PC-9 (cell line): Measurements from ENCODE around the gene ATAD3C. TPM values are rescaled to one million over a fixed set of nuclear protein-coding genes. Genes with fewer than 3 reads are reported as not detected.

Experiments
- BruUV-seq: library from RNA; stranded (reverse); fragments of 400-500 nt; replicated peaks from 2 replicates; lab custom pipeline; 2021; lab: Mats Ljungman, UMichigan
- CTCF ChIA-PET: fragments of 300-600 bp; sonication (Branson Sonifier 250); formaldehyde crosslinking; loops from one replicate; lab custom pipeline; 2022; ENCODE audit warnings: antibody characterized with exemption; lab: Charles Lee
- POLR2A ChIA-PET: fragments of 300-600 bp; sonication (Branson Sonifier 250); formaldehyde crosslinking; loops from one replicate; lab custom pipeline; 2022; ENCODE audit warnings: antibody characterized with exemption; ENCODE audit not compliant: unreplicated experiment; lab: Charles Lee
- DNase-seq, 2 experiments: peaks; one replicate each; pipeline versions ENCODE4 v3.0.0 to v3.0.0-alpha.2; 2015 to 2022; ENCODE audit warnings: mixed read lengths in 1 of 2
- H2AFZ ChIP-seq: fragments of 200-600 bp; sonication (generic); 2 replicates; pipeline ENCODE4 v1.8.1; 2017; ENCODE audit warnings: antibody characterized with exemption
- H3F3A ChIP-seq: fragments of 200-600 bp; sonication (generic); 2 replicates; pipeline ENCODE4 v1.8.1; 2017; ENCODE audit warnings: antibody characterized with exemption, mild to moderate bottlenecking, low read depth; ENCODE audit not compliant: insufficient read depth
- H3K27ac ChIP-seq: fragments of 200-600 bp; sonication (generic); 2 replicates; pipeline ENCODE4 v1.6.1; 2016; ENCODE audit warnings: mixed run types
- H3K27me3 ChIP-seq: fragments of 200-600 bp; sonication (generic); 2 replicates; pipeline ENCODE4 v1.6.1; 2016; ENCODE audit warnings: low read depth, mixed run types; ENCODE audit not compliant: insufficient read depth
- H3K36me3 ChIP-seq: fragments of 200-600 bp; sonication (generic); 2 replicates; pipeline ENCODE4 v1.6.1; 2016; ENCODE audit warnings: low read depth, mixed run types
- H3K4me1 ChIP-seq: fragments of 200-600 bp; sonication (generic); replicated peaks from 2 replicates; pipeline ENCODE4 v1.6.1; 2016; ENCODE audit warnings: mixed run types; ENCODE audit not compliant: insufficient read depth
- H3K4me2 ChIP-seq: fragments of 200-600 bp; sonication (generic); 2 replicates; pipeline ENCODE4 v1.6.1; 2017; ENCODE audit warnings: mixed run types
- H3K4me3 ChIP-seq: fragments of 200-600 bp; sonication (generic); 2 replicates; pipeline ENCODE4 v1.6.1; 2016; ENCODE audit warnings: mixed run types
- H3K79me2 ChIP-seq: fragments of 200-600 bp; sonication (generic); 2 replicates; pipeline ENCODE4 v1.6.1; 2017; ENCODE audit warnings: low read depth, mixed run types
- H3K9me2 ChIP-seq: fragments of 200-600 bp; sonication (generic); 2 replicates; pipeline ENCODE4 v1.8.1; 2017; ENCODE audit warnings: mild to moderate bottlenecking; ENCODE audit not compliant: insufficient read depth
- H3K9me3 ChIP-seq: fragments of 200-600 bp; sonication (generic); 2 replicates; pipeline ENCODE4 v1.8.1; 2016; ENCODE audit warnings: low read depth; ENCODE audit not compliant: insufficient read depth
- H4K20me1 ChIP-seq: fragments of 200-600 bp; sonication (generic); 2 replicates; pipeline ENCODE4 v1.8.1; 2017; ENCODE audit not compliant: insufficient read depth
- CTCF ChIP-seq: fragments of 200-600 bp; sonication (generic); conservative IDR thresholded peaks from 2 replicates; pipeline ENCODE4 v1.6.1; 2017; ENCODE audit warnings: mixed run types, antibody characterized with exemption, mild to moderate bottlenecking, moderate library complexity
- EZH2 ChIP-seq: fragments of 200-600 bp; sonication (generic); IDR thresholded peaks from 2 replicates; pipeline ENCODE4 v1.8.0; 2017; ENCODE audit warnings: antibody characterized with exemption, low read depth
- intact Hi-C: fragments of 100-400 bp; cut with micrococcal nuclease; formaldehyde crosslinking; loops from one replicate; pipeline ENCODE4 v1.10.0; 2022; ENCODE audit not compliant: unreplicated experiment
- total RNA-seq: library from RNA; stranded (reverse); gene quantifications from 2 replicates; pipeline ENCODE4 v1.2.3, GENCODE V29; 2021

Gene ATAD3C
- total RNA-seq, 1 experiment from 2014 or later: 4.0 TPM

- H3K4me3 ChIP-seq: no peak overlapping the region
- no peaks in the 10 kb centered on the region for H3K79me2 ChIP-seq
- DNase-seq: peak in 1 of 2 experiments; percentile 49
- no peak for TF ChIP-seq CTCF
- TF ChIP-seq EZH2: no peak
- H3F3A ChIP-seq: peaks cover 17% of the 10 kb centered on the region; the same call in 1 of the 2 replicates
- BruUV-seq: no TSS peak
- H3K27me3 ChIP-seq: no peaks in the 10 kb centered on the region
- no peaks in the 10 kb centered on the region for H4K20me1 ChIP-seq
- H3K4me1 ChIP-seq: peaks cover 31% of the 10 kb centered on the region
- no peak overlapping the region for H3K27ac ChIP-seq
- H3K9me3 ChIP-seq: no peaks in the 10 kb centered on the region
- no peaks in the 10 kb centered on the region for H3K9me2 ChIP-seq
- no peaks in the 10 kb centered on the region for H3K36me3 ChIP-seq
- no peak overlapping the region for H3K4me2 ChIP-seq
- no peak overlapping the region for H2AFZ ChIP-seq
- intact Hi-C loops: no loop called here
- POLR2A ChIA-PET: interaction anchor here (0.5 to 0.7 kb wide), 2 partner anchors 14 to 38 kb away, joined by 3 to 4 read pairs; no protein-coding TSS in a partner anchor
- CTCF ChIA-PET: interaction anchor here (0.6 kb wide), 1 partner anchor 16 kb away, joined by 3 read pairs; no protein-coding TSS in a partner anchor
Observed at GRCh38 chr1:1425753-1426495, 23.6 kb upstream of the ATAD3C start.

- H3K4me2 ChIP-seq: no peak overlapping the region
- peaks cover 38% of the 10 kb centered on the region for H3K4me1 ChIP-seq
- POLR2A ChIA-PET: interaction anchor here (0.5 kb wide), 1 partner anchor 39 kb away, joined by 3 read pairs; no protein-coding TSS in a partner anchor
- no peak overlapping the region for H2AFZ ChIP-seq
- H3K9me3 ChIP-seq: no peaks in the 10 kb centered on the region
- no peak for TF ChIP-seq CTCF
- no TSS peak for BruUV-seq
- no peaks in the 10 kb centered on the region for H3K36me3 ChIP-seq
- peaks cover 20% of the 10 kb centered on the region; the same call in 1 of the 2 replicates for H3F3A ChIP-seq
- DNase-seq: no peak
- H3K27me3 ChIP-seq: no peaks in the 10 kb centered on the region
- intact Hi-C loops: no loop called here
- H3K27ac ChIP-seq: no peak overlapping the region
- H4K20me1 ChIP-seq: no peaks in the 10 kb centered on the region
- CTCF ChIA-PET: interaction anchor here (0.6 kb wide), 1 partner anchor 17 kb away, joined by 3 read pairs; no protein-coding TSS in a partner anchor
- no peak overlapping the region for H3K4me3 ChIP-seq
- no peaks in the 10 kb centered on the region for H3K79me2 ChIP-seq
- H3K9me2 ChIP-seq: no peaks in the 10 kb centered on the region
Observed at GRCh38 chr1:1426496-1427105, 22.9 kb upstream of the ATAD3C start.

- TF ChIP-seq CTCF (no peak), EZH2 (no peak)
- no peak overlapping the region for H2AFZ ChIP-seq
- H3K9me2 ChIP-seq: no peaks in the 10 kb centered on the region
- CTCF ChIA-PET: no interaction called here
- no peaks in the 10 kb centered on the region for H4K20me1 ChIP-seq
- H3K79me2 ChIP-seq: no peaks in the 10 kb centered on the region
- H3K27ac ChIP-seq: no peak overlapping the region
- H3K9me3 ChIP-seq: no peaks in the 10 kb centered on the region
- H3F3A ChIP-seq: peaks cover 24% of the 10 kb centered on the region; the same call in 1 of the 2 replicates
- POLR2A ChIA-PET: no interaction called here
- DNase-seq: peak in 1 of 2 experiments; percentile 39
- H3K4me2 ChIP-seq: no peak overlapping the region
- BruUV-seq: no TSS peak
- H3K4me1 ChIP-seq: peaks cover 39% of the 10 kb centered on the region
- H3K36me3 ChIP-seq: no peaks in the 10 kb centered on the region
- H3K27me3 ChIP-seq: no peaks in the 10 kb centered on the region
- intact Hi-C loops: no loop called here
- no peak overlapping the region for H3K4me3 ChIP-seq
Observed at GRCh38 chr1:1427106-1427819, 22.2 kb upstream of the ATAD3C start.
